Measurements from ENCODE around the gene SEMA5A.

DNA sequence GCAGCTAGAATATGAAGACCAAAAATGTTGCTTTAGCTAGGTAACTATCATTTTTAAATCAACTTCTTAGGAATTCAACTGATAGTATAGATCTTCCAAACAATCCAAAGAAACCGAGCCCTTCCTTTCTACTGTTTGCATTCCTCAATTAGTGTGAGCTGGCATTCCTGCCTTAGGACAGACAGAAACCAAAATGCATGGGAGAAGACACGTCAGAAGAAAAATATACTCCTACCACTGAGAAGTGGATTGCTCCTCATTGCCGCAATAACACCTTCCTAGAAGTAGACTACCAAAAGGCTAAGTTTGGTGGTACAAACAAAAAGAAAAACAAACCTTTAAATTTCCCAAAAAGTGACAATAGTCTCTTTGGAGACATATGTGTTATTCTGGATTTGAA is 440.0 kb downstream of the SEMA5A start:
- TF ChIP-seq, protein P1, sequence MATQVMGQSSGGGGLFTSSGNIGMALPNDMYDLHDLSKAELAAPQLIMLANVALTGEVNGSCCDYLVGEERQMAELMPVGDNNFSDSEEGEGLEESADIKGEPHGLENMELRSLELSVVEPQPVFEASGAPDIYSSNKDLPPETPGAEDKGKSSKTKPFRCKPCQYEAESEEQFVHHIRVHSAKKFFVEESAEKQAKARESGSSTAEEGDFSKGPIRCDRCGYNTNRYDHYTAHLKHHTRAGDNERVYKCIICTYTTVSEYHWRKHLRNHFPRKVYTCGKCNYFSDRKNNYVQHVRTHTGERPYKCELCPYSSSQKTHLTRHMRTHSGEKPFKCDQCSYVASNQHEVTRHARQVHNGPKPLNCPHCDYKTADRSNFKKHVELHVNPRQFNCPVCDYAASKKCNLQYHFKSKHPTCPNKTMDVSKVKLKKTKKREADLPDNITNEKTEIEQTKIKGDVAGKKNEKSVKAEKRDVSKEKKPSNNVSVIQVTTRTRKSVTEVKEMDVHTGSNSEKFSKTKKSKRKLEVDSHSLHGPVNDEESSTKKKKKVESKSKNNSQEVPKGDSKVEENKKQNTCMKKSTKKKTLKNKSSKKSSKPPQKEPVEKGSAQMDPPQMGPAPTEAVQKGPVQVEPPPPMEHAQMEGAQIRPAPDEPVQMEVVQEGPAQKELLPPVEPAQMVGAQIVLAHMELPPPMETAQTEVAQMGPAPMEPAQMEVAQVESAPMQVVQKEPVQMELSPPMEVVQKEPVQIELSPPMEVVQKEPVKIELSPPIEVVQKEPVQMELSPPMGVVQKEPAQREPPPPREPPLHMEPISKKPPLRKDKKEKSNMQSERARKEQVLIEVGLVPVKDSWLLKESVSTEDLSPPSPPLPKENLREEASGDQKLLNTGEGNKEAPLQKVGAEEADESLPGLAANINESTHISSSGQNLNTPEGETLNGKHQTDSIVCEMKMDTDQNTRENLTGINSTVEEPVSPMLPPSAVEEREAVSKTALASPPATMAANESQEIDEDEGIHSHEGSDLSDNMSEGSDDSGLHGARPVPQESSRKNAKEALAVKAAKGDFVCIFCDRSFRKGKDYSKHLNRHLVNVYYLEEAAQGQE (IDR thresholded peaks at IDR 0.05; ENCODE audit: insufficient read depth in 1 of 2, low read depth in 2 of 2, low read length in 2 of 2): no peak
- TF ChIP-seq POLR2AphosphoS5 (IDR thresholded peaks at IDR 0.05; ENCODE audit: low read depth, low read length) (no peak), FOXP2 (optimal IDR thresholded peaks at IDR 0.05; ENCODE audit: borderline replicate concordance, extremely low read depth, extremely low read length, insufficient read depth) (no peak), TAF1 (IDR thresholded peaks at IDR 0.05; ENCODE audit: borderline replicate concordance, insufficient read depth, low read length) (no peak), SIN3A (IDR thresholded peaks at IDR 0.05; ENCODE audit: borderline replicate concordance, insufficient read depth, low read length) (no peak)
